Endothelial cell of umbilical vein (primary cell): ENCODE results near the gene GRPEL1. TPM values are rescaled to one million over a fixed set of nuclear protein-coding genes. Genes with fewer than 3 reads are reported as not detected.
A peak's percentile ranks its signal among the peaks of the same experiment; 100 is the strongest.

Source experiments
- BruUV-seq: library from RNA; stranded (reverse); fragments of 400-500 nt; replicated peaks from 2 replicates; lab custom pipeline; 2021; lab: Mats Ljungman, UMichigan
- CTCF ChIA-PET: fragments of 300-600, 350-600 bp; sonication (Branson Sonifier 250); formaldehyde crosslinking; loops from one replicate; lab custom pipeline; 2021; ENCODE audit warnings: antibody characterized with exemption, inconsistent platforms; lab: Charles Lee
- POLR2A ChIA-PET: fragments of 300-600, 350-600 bp; sonication (Branson Sonifier 250); formaldehyde crosslinking; loops from one replicate; lab custom pipeline; 2021; ENCODE audit warnings: antibody characterized with exemption, inconsistent platforms; lab: Charles Lee
- DNase-seq: peaks from one replicate; pipeline ENCODE4 v3.0.0-alpha.2; 2011; ENCODE audit warnings: low read depth, low spot score
- FAIRE-seq: peaks from 2 replicates; lab custom pipeline; 2011; peaks lifted over from hg19 to GRCh38; lab: Jason Lieb, UNC
- H2AFZ ChIP-seq: 2 replicates; pipeline ENCODE4 v1.6.0; 2012; ENCODE audit warnings: low read depth, low read length, control low read depth, inconsistent platforms
- H3K27ac ChIP-seq: 2 replicates; pipeline ENCODE4 v1.5.1; 2011; ENCODE audit warnings: low read depth, mild to moderate bottlenecking, control low read depth, low read length, moderate library complexity; ENCODE audit not compliant: insufficient read depth
- H3K27me3 ChIP-seq, 2 experiments: 2 replicates each; pipeline versions ENCODE4 v1.6.0 to v1.6.1; 2011; ENCODE audit warnings: low read length in 2 of 2, mixed read lengths in 1 of 2; ENCODE audit not compliant: control insufficient read depth in 2 of 2, insufficient read depth in 2 of 2
- H3K36me3 ChIP-seq, 2 experiments: 2 replicates in 1 of 2; 3 replicates in 1 of 2; pipeline ENCODE4 v1.5.1; 2011; ENCODE audit warnings: low read length in 2 of 2, mild to moderate bottlenecking in 1 of 2, moderate library complexity in 1 of 2; ENCODE audit not compliant: control insufficient read depth in 2 of 2, insufficient read depth in 2 of 2; ENCODE audit errors: extremely low read depth in 1 of 2
- H3K4me1 ChIP-seq: 3 replicates; pipeline ENCODE4 v1.5.1; 2011; ENCODE audit warnings: mild to moderate bottlenecking, low read length; ENCODE audit not compliant: control insufficient read depth, insufficient read depth; ENCODE audit errors: extremely low read depth
- H3K4me2 ChIP-seq: 2 replicates; pipeline ENCODE4 v1.6.1; 2011; ENCODE audit warnings: low read length, control low read depth, mixed read lengths; ENCODE audit not compliant: insufficient read depth
- H3K4me3 ChIP-seq, 3 experiments: fragments of 200-600 bp in 1 of 3; sonication (generic), shearing (Covaris generic) in 1 of 3; replicated peaks in 1 of 3; 2 replicates each; pipeline ENCODE4 v1.5.1; 2011 to 2016; ENCODE audit warnings: control low read depth in 3 of 3, low read length in 3 of 3, mild to moderate bottlenecking in 2 of 3, inconsistent platforms in 1 of 3, low read depth in 1 of 3, moderate library complexity in 1 of 3; ENCODE audit not compliant: insufficient read depth in 1 of 3
- H3K79me2 ChIP-seq: 2 replicates; pipeline ENCODE4 v1.6.0; 2012; ENCODE audit warnings: low read length, inconsistent platforms; ENCODE audit not compliant: control insufficient read depth, insufficient read depth
- H3K9ac ChIP-seq: replicated peaks from 2 replicates; pipeline ENCODE3; 2011; ENCODE audit warnings: low read length, control low read depth; ENCODE audit not compliant: insufficient read depth; ENCODE audit errors: extremely low read depth
- H3K9me1 ChIP-seq: replicated peaks from 3 replicates; pipeline ENCODE4 v1.6.0; 2011; ENCODE audit warnings: mild to moderate bottlenecking, low read length; ENCODE audit not compliant: control insufficient read depth, insufficient read depth; ENCODE audit errors: extremely low read depth
- H3K9me3 ChIP-seq: replicated peaks from 2 replicates; pipeline ENCODE4 v1.5.1; 2012; ENCODE audit warnings: low read length, inconsistent platforms; ENCODE audit not compliant: control insufficient read depth, insufficient read depth
- H4K20me1 ChIP-seq: replicated peaks from 2 replicates; pipeline ENCODE3; 2011; ENCODE audit warnings: mild to moderate bottlenecking, low read length; ENCODE audit not compliant: control insufficient read depth, insufficient read depth; ENCODE audit errors: extremely low read depth
- EZH2 ChIP-seq: IDR thresholded peaks from 2 replicates; pipeline ENCODE4 v1.6.1; 2012; ENCODE audit warnings: borderline replicate concordance, low read depth, mild to moderate bottlenecking, moderate library complexity, low read length, inconsistent platforms; ENCODE audit not compliant: severe bottlenecking
- POLR2A ChIP-seq: IDR thresholded peaks from 2 replicates; pipeline ENCODE4 v1.6.1; 2012; ENCODE audit warnings: low read depth, mild to moderate bottlenecking, control low read depth, low read length
- POLR2AphosphoS5 ChIP-seq: IDR thresholded peaks from 2 replicates; pipeline ENCODE4 v1.6.1; 2012; ENCODE audit warnings: low read depth, mild to moderate bottlenecking, control low read depth, low read length, moderate library complexity; ENCODE audit not compliant: insufficient read depth
- dilution Hi-C: fragments of 300-500 bp; cut with MboI; formaldehyde crosslinking; loops from one replicate; pipeline ENCODE4 v1.15.0; 2019; ENCODE audit warnings: low sequenced_read_pairs; ENCODE audit not compliant: extremely low pct_ligation_motif_present
- intact Hi-C: fragments of 100-400 bp; cut with micrococcal nuclease; formaldehyde crosslinking; loops from one replicate; pipeline ENCODE4 v1.10.0; 2022
- polyA plus RNA-seq, 4 experiments: library from polyadenylated mRNA; depleted of rRNA in 3 of 4; stranded (reverse) in 3 of 4; unstranded in 1 of 4; fragments of >200 nt; gene quantifications; 2 replicates each; pipeline versions ENCODE4 v1.2.1 to v1.2.3, GENCODE V29; 2011 to 2012; ENCODE audit warnings: missing spikeins in 1 of 4
- total RNA-seq: library from RNA; stranded (reverse); gene quantifications from 2 replicates; pipeline ENCODE4 v1.2.3, GENCODE V29; 2021
- TF ChIP-seq, protein P1 (sequence below), 2 donors: IDR thresholded peaks; 1 replicate in 1 of 2; 2 replicates in 1 of 2; pipeline ENCODE4 v1.5.1; 2011; ENCODE audit warnings: low read length in 2 of 2, mild to moderate bottlenecking in 2 of 2, moderate library complexity in 2 of 2, control low read depth in 1 of 2, inconsistent platforms in 1 of 2, low read depth in 1 of 2; ENCODE audit not compliant: insufficient read depth in 1 of 2; ENCODE audit errors: extremely low read depth in 1 of 2
- TF ChIP-seq, protein P2 (sequence below): IDR thresholded peaks from 2 replicates; pipeline ENCODE4 v1.6.1; 2011; ENCODE audit not compliant: insufficient read depth, insufficient read length

GRPEL1 gene
- total and polyA plus RNA-seq, 2 donors (not counting 3 experiments of a cell fraction or from before 2014, with no cell fraction given), result 17.3 to 42.6 TPM

DNA sequence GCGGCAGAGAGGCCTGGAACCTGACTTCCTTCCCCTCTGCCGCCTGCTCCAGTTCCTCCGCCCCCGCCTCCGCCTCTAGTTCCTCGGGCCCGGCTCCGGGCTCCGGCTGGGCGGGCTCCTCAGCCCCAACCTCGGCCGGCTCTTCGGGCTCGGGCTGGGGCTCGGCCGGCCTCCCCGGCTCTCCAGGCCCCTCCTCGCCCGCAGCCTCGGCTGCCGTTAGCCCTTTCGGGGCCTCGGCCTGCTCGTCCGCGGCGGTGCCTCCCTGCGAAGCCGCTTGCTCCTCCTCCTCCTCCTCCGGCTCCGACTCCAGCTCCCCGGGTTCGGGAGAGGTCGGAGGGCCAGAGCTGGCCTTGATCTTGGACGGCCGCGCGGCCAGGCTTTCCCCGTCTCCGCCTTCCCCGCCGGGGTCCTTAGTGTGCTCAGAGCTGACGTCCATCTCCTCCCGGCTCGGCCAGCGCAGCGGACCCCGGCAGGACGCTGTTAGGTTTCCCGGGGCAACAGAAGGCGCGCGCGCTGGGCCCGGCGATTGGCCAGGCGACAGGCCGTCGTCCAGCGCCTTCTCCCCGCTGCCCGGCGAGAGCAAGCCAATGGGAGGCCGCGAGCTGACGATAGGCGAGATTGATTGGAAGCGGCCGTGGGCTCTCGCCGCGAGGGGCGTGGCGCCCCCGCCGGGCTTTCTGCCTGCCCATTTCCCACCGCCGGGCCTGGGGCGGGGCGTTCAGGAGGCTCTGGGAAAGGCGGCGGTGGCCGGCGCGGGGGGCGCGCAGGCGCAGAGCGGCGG lies 25.2 kb downstream of the GRPEL1 start:
- peak overlapping the region; percentile 96 for H2AFZ ChIP-seq
- H3K9me1 ChIP-seq, result no peaks in the 10 kb centered on the region
- BruUV-seq, result no TSS peak
- no peaks in the 10 kb centered on the region for H3K36me3 ChIP-seq
- intact Hi-C loops (loop anchor here (1.0 to 10.0 kb wide), 6 partner anchors 13 to 258 kb away; partner anchors contain the start of genes GRPEL1, KIAA0232 and TBC1D14), dilution Hi-C loops (no loop called here)
- H4K20me1 ChIP-seq, result no peaks in the 10 kb centered on the region
- H3K4me3 ChIP-seq, result peak overlapping the region; percentile 51 to 65 (median 58)
- DNase-seq, result peak; percentile 98
- no peak for TF ChIP-seq POLR2A
- TF ChIP-seq, protein P1, sequence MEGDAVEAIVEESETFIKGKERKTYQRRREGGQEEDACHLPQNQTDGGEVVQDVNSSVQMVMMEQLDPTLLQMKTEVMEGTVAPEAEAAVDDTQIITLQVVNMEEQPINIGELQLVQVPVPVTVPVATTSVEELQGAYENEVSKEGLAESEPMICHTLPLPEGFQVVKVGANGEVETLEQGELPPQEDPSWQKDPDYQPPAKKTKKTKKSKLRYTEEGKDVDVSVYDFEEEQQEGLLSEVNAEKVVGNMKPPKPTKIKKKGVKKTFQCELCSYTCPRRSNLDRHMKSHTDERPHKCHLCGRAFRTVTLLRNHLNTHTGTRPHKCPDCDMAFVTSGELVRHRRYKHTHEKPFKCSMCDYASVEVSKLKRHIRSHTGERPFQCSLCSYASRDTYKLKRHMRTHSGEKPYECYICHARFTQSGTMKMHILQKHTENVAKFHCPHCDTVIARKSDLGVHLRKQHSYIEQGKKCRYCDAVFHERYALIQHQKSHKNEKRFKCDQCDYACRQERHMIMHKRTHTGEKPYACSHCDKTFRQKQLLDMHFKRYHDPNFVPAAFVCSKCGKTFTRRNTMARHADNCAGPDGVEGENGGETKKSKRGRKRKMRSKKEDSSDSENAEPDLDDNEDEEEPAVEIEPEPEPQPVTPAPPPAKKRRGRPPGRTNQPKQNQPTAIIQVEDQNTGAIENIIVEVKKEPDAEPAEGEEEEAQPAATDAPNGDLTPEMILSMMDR (IDR thresholded peaks at IDR 0.05; ENCODE audit: extremely low read depth in 1 of 2, insufficient read depth in 1 of 2, low read depth in 1 of 2, low read length in 2 of 2), result peak in 1 of 2 donors; percentile 32
- TF ChIP-seq, protein P2, sequence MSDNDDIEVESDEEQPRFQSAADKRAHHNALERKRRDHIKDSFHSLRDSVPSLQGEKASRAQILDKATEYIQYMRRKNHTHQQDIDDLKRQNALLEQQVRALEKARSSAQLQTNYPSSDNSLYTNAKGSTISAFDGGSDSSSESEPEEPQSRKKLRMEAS, result peak; percentile 6
- TF ChIP-seq EZH2, result no peak
- no peak for TF ChIP-seq POLR2AphosphoS5
- H3K79me2 ChIP-seq, result peaks cover 40% of the 10 kb centered on the region
- POLR2A ChIA-PET, result interaction anchor here (0.8 to 1.3 kb wide), 4 partner anchors 12 to 56 kb away, joined by 3 to 10 read pairs (median 3); partner anchors contain the start of gene GRPEL1
- H3K9me3 ChIP-seq, result no peaks in the 10 kb centered on the region
- FAIRE-seq, result peak; percentile 96
- H3K9ac ChIP-seq, result peak overlapping the region; percentile 72
- peaks cover 17% of the 10 kb centered on the region for H3K4me1 ChIP-seq
- H3K4me2 ChIP-seq, result peak overlapping the region; percentile 68
- H3K27ac ChIP-seq, result peak overlapping the region; percentile 65
- H3K27me3 ChIP-seq, result no peaks in the 10 kb centered on the region
- CTCF ChIA-PET, result interaction anchor here (0.6 to 4.6 kb wide), 15 partner anchors 7 to 137 kb away, joined by 3 to 41 read pairs (median 5); partner anchors contain the start of gene GRPEL1
